HG03469 (cell line): ENCODE measurements around the gene OLA1.

Experiments
- ATAC-seq: cut with Tn5 transposase; IDR thresholded peaks from one replicate; pipeline ENCODE4 v1.9.1; 2021; ENCODE audit warnings: mild to moderate bottlenecking, moderate library complexity, moderate number of reproducible peaks; ENCODE audit not compliant: unreplicated experiment

OLA1 gene

DNA sequence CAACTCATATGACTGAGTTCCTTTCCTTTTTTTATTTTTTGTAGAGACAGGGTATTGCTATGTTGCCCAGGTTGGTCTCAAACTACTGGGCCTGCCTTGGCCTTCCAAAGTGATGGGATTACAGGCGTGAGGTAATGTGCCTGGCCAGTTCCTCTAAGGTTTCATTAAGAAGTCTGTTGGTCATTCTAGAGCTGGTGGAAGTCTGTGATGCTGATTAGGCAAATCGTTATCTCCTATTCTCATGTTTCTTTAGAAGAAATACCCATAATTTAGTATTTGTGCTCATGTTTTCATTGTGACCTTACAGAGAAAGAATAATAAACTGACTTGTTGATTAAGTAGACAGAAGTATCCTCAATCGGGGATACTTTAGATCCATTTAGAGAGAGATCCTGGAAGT is 177.0 kb downstream of the OLA1 start:
- no peak for ATAC-seq

DNA sequence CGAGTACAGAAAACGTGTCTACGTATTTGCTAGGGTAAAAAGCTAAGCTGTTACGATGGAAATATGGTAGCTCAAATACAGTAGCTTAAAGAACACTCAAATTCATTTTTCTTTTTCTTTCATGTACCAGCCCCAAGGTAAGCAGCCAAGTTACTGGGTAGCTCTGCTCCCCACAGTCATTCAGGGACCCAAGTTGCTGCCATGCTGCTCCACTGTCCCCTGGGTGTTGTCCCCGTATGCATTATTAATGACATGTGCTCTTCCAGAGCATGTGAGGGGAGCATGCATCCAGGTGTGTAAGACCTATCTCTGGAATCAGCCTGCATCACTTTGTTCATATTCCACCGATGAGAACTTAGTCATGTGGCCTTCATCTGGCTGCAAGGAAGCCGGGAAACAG is 178.1 kb downstream of the OLA1 start:
- no peak for ATAC-seq

DNA sequence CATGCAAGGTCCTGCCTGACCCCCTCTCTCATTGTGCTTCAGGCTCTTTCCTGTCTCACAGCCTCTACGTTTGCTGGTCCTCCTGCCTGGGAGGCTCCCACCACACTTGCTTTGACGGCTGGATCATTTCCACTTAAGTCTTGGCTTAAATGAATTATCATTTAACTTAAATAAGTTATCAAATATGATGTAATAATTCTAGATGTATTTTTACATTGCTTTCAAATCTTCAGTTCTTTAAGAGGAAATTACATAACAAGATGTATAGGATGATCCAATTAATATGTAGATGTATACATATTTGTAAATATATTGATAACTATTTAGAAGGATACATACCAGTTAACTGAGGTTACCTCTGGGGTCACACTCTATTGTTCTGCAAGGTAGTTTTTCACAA is 180.5 kb downstream of the OLA1 start:
- no peak for ATAC-seq

DNA sequence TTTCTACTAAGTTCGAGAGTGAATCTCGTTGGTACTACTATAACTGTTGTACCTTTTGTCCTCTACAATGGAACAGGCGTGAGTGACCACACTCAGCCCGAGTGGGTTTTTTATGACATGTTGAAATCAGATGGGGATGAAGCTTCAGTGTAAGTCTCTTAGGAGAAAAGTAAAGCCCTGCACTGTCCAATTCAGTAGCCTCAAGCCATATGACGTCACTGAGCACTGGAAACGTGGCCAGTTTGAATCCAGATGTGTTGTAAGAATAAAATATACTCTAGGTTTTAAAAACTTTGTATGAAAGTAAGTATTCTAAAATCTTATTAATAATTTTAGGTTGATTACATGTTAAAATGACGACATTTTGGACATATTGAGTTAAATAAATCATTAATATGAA is 181.5 kb downstream of the OLA1 start:
- no peak for ATAC-seq

DNA sequence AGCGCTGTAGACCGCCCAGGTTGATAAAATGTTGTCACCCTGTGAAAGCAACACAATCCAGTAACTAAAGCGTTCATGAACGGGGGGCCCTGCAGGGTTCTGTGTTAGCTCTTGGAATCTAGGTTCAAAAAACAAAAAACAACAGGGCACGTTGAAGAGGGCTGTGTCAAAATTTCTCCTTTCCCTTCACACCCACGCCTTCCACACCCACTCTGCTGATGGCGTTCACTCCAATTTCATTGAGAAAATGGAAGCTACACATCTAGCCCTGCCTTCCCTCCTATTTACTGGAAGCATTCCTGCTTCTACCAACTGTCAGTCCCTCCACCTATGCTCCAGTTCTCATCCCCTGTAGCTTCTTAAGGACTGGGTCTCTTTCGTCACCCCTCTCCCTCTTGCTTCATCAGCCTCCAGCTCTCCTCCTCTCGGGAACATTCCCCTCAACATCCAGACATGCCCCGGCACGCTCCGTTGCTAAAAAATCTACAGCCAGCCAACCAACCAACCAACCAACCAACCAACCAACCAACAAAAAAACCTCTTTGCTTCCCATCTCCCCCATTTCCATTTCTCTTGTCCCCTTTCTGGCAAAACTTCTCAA is 184.7 kb downstream of the OLA1 start:
- no peak for ATAC-seq

DNA sequence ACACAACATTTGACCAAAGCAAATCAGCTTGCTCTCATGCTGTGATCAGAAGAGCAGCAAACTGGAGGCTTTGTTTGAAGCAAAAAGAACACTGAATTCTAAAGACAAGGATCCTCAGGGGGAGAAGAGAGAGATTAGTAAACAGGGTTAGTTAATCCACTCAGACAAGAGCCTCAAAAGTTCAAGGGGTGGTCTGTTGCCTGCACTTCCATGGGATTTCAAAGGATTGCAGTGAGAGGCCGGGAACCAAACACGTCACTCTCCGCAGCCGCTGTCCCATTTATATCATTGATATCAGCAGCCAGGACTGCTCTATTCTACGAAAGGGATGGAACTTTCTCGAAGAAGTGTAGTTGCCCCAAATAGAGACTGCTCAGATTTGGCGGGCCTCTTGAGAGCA is 185.4 kb downstream of the OLA1 start:
- no peak for ATAC-seq

DNA sequence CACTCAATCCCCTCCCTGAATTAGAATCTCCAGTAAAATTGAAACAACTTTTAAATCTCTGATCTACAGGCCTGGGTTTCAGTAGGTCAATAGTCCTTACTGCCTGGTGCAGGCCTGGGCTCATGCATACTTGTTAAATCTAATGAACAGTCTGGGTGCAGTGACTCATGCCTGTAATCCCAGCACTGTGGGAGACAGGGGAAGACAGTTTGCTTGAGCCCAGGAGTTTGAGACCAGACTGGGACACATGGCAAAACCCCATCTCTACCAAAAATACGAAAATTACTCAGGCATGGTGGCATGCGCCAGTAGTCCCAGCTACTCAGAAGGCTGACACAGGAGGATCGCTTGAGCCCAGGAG is 188.5 kb downstream of the OLA1 start:
- no peak for ATAC-seq

DNA sequence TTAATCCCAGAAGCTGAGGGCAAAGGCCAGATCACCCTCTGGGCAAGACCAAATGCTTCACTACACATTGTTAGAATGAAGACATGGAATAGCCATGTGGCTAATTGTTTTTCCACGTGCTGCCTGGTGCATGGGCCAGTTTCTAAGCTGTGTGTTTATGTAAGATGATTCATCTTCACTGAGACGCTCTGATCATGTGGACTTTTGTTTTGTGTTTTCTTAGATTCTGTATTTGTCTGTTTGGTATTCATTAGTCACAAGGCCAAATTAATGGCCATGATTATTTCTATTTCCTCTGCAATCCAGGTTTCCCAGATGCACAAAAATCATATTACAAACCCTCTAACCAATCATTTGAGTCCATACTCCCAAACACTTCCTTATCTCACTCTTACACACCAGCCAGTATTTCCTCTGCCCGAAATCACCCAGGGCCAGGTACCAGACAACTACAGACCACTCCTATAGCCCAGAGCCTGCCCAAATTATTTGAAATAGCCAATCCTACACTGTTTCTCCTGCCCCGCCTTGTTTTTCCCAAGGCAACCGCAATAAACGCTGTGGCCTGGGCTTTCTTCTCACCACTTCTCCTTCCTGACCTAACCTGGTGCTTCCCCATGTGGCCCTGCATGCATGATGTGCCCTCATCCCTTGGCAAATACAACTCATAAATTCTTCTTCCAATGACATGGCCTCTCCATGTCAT is 189.0 kb downstream of the OLA1 start:
- no peak for ATAC-seq

DNA sequence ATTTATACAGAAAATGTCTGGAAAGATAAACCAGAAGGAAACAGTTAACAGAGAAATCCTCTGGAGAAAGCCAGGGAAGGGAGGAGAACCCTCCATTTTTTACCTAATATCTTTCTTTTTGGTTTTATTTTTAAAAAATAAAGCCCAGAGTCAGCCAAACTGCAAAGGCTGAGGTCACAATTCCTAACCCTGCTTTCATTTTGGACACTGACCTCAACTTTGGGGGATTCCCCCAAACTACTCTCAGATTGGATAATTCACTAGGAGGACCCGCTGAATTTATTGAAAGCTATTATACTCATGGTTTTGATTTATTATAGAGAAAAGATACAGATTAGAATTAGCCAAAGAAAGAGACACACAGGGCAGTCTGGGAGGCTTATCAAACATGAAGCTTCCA is 189.9 kb downstream of the OLA1 start:
- ATAC-seq, result no peak

DNA sequence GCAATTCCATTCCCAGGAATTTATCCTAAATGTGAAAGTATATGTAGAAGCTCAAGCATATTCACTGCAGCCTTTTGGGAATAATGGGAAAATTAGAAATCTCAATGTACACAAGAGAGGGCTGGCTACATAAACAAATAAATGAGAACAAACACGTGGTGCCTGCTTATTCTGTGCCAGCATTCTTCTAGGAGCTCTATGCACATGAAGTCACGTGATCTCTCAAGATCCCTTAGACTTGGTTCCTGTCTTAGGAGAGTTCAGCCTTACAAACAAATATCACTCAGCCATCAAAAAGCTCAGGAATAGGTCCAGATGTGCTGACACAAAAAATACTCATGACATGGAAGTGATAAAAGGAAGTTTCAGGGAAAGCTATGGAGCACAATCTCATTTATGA is 190.3 kb downstream of the OLA1 start:
- ATAC-seq, result no peak

DNA sequence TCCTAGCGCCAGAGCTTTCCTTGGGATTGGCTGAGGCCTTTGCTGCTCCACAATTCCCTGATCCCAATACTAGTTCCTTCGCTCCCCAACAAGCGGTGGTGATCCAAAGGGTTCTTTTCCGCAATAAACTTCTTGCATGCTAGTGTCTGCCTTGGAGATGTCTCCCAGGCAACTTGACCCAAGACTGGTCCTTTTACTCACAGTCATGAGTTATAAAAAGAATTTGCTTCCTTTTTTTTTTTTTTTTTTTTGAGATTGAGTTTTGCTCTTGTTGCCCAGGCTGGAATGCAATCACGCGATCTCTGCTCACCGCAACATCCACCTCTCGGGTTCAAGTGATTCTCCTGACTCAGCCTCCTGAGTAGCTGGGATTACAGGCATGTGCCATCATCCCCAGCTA is 193.4 kb downstream of the OLA1 start:
- no peak for ATAC-seq

DNA sequence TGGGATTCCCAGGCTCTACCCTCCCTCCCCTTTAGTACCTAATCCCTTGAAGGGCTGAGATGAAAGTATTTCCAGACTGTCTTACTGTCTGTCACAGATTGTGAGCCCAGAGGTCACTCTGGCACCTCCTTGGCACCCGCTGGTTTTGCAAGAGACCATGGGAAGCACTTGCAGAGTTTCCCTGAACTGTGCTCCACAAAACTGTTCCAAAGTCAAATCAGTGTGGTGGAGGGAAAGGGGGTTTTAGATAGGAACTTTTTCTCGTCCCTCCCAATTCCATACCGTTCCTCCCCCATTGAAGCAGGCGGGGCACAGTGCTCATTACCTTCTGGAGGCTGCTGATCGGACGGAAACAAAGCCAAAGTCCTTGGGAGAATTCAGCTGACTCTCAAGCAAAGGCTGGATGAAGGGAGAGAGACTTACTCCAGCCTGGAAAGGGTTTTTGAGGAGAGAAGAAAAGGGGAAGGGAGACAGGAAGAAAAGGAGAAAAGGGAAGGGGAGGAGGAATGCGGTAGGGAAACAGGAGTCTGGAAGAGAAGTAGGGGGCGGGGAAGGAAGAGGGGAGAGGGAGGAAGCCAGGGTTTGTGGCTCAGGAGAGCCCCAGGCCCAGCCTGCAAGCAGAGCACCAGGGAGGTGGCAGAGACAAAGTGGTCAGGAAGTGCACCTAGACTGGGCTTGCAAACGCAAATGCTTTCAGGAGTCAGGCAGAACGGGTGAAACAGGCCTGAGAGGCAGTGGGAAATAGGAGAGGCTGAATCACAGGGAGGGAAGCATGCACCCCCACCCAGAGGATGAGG is 194.8 kb downstream of the OLA1 start:
- ATAC-seq, result no peak

DNA sequence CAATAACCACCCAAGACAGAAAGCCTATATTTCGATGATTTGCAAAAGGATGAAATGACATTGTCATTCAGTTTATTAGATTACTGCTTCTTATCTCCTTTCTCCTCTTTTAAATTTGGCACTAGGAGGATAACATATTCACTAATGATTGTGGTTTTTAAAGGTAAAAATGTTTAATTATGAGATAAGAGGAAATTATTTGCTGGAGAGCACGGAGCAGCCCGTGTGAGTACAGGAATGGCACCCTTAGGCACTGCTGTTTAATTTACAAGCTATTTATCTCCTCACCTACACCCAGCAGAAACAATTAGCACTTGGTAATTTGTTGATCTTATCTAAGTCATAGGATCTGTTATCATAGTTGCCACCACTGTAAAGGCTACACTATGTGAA is 195.8 kb downstream of the OLA1 start:
- no peak for ATAC-seq

DNA sequence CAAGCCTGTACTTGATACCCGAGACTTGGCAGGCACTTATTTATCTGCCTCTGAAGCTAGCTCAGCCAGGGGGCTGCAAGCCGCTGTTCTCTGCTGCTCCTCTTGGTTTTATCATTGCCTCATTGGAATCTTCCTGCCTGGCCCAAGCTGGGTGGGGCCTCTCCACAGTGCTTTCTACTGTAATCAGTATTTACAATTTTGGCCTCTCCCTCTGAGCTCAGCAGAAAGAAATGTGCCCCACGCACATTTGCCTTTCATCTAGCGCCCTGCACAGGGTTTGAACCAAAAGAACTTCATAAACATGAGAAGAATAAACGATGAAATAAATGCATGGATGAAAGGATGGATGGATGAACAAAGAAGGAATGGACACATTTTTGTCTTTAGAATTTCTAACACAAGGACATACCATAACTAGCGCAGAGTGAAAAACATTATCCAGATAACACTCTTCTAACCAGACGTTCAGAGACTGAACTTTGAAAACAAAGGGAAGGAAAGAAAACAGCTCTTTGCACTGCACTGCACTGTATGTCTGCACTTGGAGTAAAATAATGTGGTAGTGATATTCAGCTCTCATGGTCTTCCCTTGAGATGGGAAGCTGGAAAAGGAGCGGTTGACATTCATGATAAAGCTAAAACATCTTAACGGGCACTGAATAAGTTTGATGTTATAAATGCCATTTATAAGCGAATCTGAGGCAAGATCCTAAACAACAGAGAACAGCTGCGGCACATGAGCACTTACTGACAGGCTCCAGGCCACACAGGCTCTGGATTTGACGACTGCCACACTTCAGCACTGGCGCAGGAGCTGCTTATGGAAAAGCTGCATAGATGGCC is 196.4 kb downstream of the OLA1 start:
- no peak for ATAC-seq

DNA sequence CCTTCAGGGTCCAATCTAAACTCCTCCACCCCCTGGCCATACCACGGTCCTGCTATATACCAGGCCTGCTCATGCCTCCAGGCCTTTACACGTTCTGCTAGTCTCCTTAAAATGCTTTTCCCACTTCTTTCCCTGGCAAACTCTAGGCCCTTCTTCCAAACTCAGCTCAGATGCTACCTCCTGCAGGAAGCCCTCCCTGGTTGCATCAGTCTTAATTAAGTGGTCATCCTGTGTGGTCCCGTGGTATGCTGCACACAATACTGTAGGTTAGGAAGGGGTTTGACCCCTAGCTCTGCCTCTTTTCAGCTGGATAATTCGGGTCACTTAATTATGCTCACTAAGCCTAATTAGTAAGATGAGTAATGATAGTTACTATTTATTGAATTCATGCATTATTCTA is 197.3 kb downstream of the OLA1 start:
- ATAC-seq, result no peak

DNA sequence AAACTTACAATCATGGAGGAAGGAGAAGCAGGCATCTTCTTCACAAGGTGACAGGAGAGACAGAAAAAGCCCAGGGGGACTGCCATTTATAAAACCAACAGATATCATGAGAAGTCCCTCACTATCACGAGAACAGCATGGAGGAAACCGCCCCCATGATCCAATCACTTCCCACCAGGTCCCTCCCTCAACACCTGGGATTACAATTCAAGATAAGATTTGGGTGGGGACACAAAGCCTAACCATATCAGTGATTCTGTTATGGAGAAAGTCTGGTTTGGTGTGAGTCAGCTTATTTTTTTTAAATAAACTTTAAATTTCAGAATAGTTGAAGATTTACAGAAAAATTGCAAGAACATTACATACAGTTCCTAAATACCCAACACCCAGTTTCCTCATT is 198.4 kb downstream of the OLA1 start:
- no peak for ATAC-seq

DNA sequence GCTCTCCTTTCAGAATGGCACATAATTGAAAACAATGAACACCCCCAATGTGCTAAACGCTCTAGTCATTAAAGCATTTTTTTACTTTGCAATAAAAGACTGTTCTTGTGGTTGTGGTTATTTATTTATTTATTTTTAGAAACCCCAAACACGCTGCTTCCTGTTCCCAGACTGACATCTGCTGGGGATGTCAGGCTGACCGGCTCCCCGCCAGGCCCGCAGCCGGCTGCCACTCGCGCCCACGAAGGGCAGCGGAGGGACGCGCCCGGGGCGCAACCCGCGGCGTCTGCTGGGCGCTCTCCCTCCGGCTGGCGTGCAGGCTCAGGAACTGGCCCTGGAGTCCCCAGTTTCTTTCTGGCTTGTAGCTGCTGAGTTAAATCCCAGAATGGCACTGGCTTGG is 200.1 kb downstream of the OLA1 start:
- ATAC-seq, result no peak

DNA sequence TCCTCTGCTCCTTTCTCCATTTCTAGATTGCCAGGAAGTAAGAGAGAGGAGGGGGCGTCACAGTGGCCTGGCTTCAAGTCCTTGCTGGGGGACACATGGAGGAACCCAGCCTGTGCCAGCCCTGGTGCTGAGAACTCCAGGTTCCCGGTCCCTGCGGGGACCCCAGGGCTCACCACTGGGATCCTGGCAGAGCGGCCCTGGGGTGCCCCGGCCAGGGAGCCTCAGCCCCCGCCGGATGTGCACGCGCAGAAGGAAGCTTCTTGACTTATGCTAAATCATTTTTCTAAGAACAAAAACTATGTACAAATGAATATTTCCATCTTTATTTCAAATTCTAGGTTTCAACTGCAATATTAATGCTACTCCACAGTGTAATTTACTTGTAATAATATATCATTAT is 200.6 kb downstream of the OLA1 start:
- ATAC-seq, result no peak

DNA sequence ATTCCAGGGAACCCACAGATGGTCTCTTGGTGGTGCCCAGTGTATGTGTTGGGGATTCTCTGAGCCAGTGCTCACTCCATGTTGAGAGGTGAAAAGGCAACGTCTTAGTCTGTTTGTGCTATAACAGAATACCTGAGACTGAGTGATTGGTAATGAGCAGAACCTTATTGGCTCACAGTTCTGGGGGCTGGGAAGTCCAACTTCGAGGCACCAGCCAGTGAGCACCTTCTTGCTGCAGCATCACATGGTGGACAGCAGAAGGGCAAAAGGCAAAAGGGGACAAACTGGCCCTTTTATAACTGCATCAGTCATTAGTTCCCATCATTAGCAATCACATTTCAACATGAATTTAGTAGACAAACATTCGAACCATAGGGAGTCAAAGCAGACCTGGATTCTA is 202.2 kb downstream of the OLA1 start:
- no peak for ATAC-seq

DNA sequence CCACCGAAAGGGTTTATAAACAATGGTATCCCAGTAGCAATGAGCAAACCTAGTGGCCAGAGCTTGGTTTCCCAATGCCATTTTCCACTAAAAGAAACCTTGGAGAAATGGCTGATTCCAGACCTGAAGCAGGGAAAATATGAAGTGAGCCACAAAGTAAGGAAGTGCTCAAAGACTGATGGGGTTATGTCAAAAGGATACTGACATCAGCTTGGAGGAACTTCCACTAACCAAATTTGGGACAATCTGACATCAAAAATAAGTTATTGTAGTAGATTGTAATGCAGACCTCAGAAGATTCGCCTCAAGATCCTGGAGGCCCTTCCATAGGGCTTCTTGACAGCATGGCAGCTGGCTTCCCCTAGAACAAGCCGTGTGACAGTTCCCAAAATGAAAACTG is 203.8 kb downstream of the OLA1 start:
- no peak for ATAC-seq

DNA sequence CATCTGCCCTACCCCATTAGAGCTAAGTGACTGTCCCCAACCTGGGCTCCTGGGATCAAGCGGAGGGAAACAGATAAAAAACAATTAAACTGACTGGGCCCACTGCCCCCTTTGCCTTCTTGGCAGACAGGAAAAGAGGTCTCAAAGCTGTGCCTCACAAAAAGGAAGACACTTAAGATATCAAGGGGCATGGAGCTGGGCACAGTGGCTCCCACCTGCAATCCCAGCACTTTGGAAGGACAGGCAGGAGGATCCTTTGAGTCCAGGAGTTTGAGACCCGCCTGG is 208.0 kb downstream of the OLA1 start:
- ATAC-seq, result no peak
